BLaER1 (cell line): ENCODE results near the gene SULF2.
"Not testable (repeated sequence)": the region's sequence is repeated elsewhere in the genome, so short reads cannot be mapped to it uniquely, and the experiment has no call there.

Source experiments
- H3K27ac ChIP-seq: shearing (Covaris generic); formaldehyde crosslinking; 2 replicates; pipeline ENCODE4 v1.8.1; 2022
- H3K27me3 ChIP-seq: shearing (Covaris generic); formaldehyde crosslinking; 2 replicates; pipeline ENCODE4 v1.8.1; 2022
- H3K36me3 ChIP-seq: shearing (Covaris generic); formaldehyde crosslinking; 2 replicates; pipeline ENCODE4 v1.8.1; 2022
- H3K4me1 ChIP-seq: shearing (Covaris generic); formaldehyde crosslinking; 2 replicates; pipeline ENCODE4 v1.8.1; 2022
- H3K4me2 ChIP-seq: shearing (Covaris generic); formaldehyde crosslinking; 2 replicates; pipeline ENCODE4 v1.8.1; 2022
- H3K4me3 ChIP-seq: shearing (Covaris generic); formaldehyde crosslinking; 2 replicates; pipeline ENCODE4 v1.8.1; 2022
- H3K9ac ChIP-seq: shearing (Covaris generic); formaldehyde crosslinking; 2 replicates; pipeline ENCODE4 v1.8.1; 2022
- H3K9me3 ChIP-seq: shearing (Covaris generic); formaldehyde crosslinking; 2 replicates; pipeline ENCODE4 v1.8.1; 2022
- H4K20me1 ChIP-seq: shearing (Covaris generic); formaldehyde crosslinking; 2 replicates; pipeline ENCODE4 v1.8.1; 2022
- Cebpa-rat ChIP-seq: shearing (Covaris generic); IDR thresholded peaks from 2 replicates; pipeline ENCODE4 v1.8.1; 2022

Gene SULF2

GRCh38 chr20:47785311-47785853, at the start of gene SULF2:
Gene SULF2, minus strand, starts transcription at chr20:47785481. Its CDS starts 28,118 bp downstream, at chr20:47757363.
- no peaks in the 10 kb centered on the region for H3K9me3 ChIP-seq
- no peaks in the 10 kb centered on the region for H3K36me3 ChIP-seq
- H3K9ac ChIP-seq, result no peak within 1 kb of the TSS
- H3K4me2 ChIP-seq, result peak within 1 kb of the TSS; percentile 87
- peak within 1 kb of the TSS; percentile 65 for H3K4me3 ChIP-seq
- peaks cover 18% of the 10 kb centered on the region for H3K4me1 ChIP-seq
- H4K20me1 ChIP-seq, result peaks cover 43% of the 10 kb centered on the region
- peaks cover 80% of the 10 kb centered on the region for H3K27me3 ChIP-seq
- TF ChIP-seq Cebpa-rat, result no peak
- H3K27ac ChIP-seq, result no peak within 1 kb of the TSS

- not testable (repeated sequence) for H3K4me3 ChIP-seq, H4K20me1 ChIP-seq, H3K27me3 ChIP-seq, H3K36me3 ChIP-seq, H3K9ac ChIP-seq, H3K4me2 ChIP-seq, H3K9me3 ChIP-seq, H3K27ac ChIP-seq
- H3K4me1 ChIP-seq, result peaks cover 15% of the 10 kb centered on the region
Observed at GRCh38 chr20:47831675-47832074, 46.4 kb upstream of the SULF2 start.

GRCh38 chr20:47826716-47827115, 41.4 kb upstream of the SULF2 start:
- not testable (repeated sequence) for H3K9ac ChIP-seq, H3K4me2 ChIP-seq, H3K4me3 ChIP-seq, H3K27ac ChIP-seq, H3K9me3 ChIP-seq, H4K20me1 ChIP-seq, H3K27me3 ChIP-seq, H3K36me3 ChIP-seq
- peaks cover 11% of the 10 kb centered on the region for H3K4me1 ChIP-seq

- not testable (repeated sequence) for H3K9ac ChIP-seq, H3K27me3 ChIP-seq, H3K4me3 ChIP-seq, H3K9me3 ChIP-seq, H3K27ac ChIP-seq, H4K20me1 ChIP-seq, H3K4me2 ChIP-seq, H3K36me3 ChIP-seq
- H3K4me1 ChIP-seq, result peaks cover 17% of the 10 kb centered on the region
Observed at GRCh38 chr20:47826006-47826405, 40.7 kb upstream of the SULF2 start.

- no peaks in the 10 kb centered on the region for H3K27me3 ChIP-seq
- no peaks in the 10 kb centered on the region for H3K9me3 ChIP-seq
- H3K36me3 ChIP-seq, result no peaks in the 10 kb centered on the region
- no peak overlapping the region for H3K4me3 ChIP-seq
- no peak overlapping the region for H3K27ac ChIP-seq
- no peak overlapping the region for H3K9ac ChIP-seq
- no peaks in the 10 kb centered on the region for H4K20me1 ChIP-seq
- H3K4me2 ChIP-seq, result no peak overlapping the region
- H3K4me1 ChIP-seq, result peaks cover 17% of the 10 kb centered on the region
- no peak for TF ChIP-seq Cebpa-rat
Observed at GRCh38 chr20:47825011-47825762, 39.9 kb upstream of the SULF2 start.

GRCh38 chr20:47823941-47824340, 38.7 kb upstream of the SULF2 start:
- H3K27ac ChIP-seq, H4K20me1 ChIP-seq, H3K9ac ChIP-seq, H3K36me3 ChIP-seq, H3K9me3 ChIP-seq, H3K4me2 ChIP-seq, H3K4me3 ChIP-seq, H3K27me3 ChIP-seq: not testable (repeated sequence)
- H3K4me1 ChIP-seq, result peaks cover 17% of the 10 kb centered on the region

- no peak overlapping the region for H3K9ac ChIP-seq
- no peak overlapping the region for H3K27ac ChIP-seq
- H3K9me3 ChIP-seq, result no peaks in the 10 kb centered on the region
- no peaks in the 10 kb centered on the region for H4K20me1 ChIP-seq
- peaks cover 28% of the 10 kb centered on the region for H3K4me1 ChIP-seq
- no peaks in the 10 kb centered on the region for H3K27me3 ChIP-seq
- no peaks in the 10 kb centered on the region for H3K36me3 ChIP-seq
- TF ChIP-seq Cebpa-rat, result no peak
- H3K4me2 ChIP-seq, result peak overlapping the region; percentile 45
- no peak overlapping the region for H3K4me3 ChIP-seq
Observed at GRCh38 chr20:47821481-47822100, 36.3 kb upstream of the SULF2 start.

- no peaks in the 10 kb centered on the region for H4K20me1 ChIP-seq
- H3K9me3 ChIP-seq, result no peaks in the 10 kb centered on the region
- no peak overlapping the region for H3K4me2 ChIP-seq
- no peak overlapping the region for H3K27ac ChIP-seq
- no peak overlapping the region for H3K9ac ChIP-seq
- peaks cover 34% of the 10 kb centered on the region for H3K4me1 ChIP-seq
- no peak overlapping the region for H3K4me3 ChIP-seq
- no peaks in the 10 kb centered on the region for H3K36me3 ChIP-seq
- H3K27me3 ChIP-seq, result no peaks in the 10 kb centered on the region
- TF ChIP-seq Cebpa-rat, result no peak
Observed at GRCh38 chr20:47818996-47819609, 33.8 kb upstream of the SULF2 start.

- TF ChIP-seq Cebpa-rat, result no peak
- Histone ChIP-seq H3K36me3 (no peaks in the 10 kb centered on the region), H3K4me1 (peaks cover 34% of the 10 kb centered on the region), H3K9me3 (no peaks in the 10 kb centered on the region), H4K20me1 (no peaks in the 10 kb centered on the region), H3K27ac (no peak overlapping the region), H3K4me2 (no peak overlapping the region), H3K9ac (no peak overlapping the region), H3K4me3 (no peak overlapping the region), H3K27me3 (no peaks in the 10 kb centered on the region)
Observed at GRCh38 chr20:47818466-47818865, 33.2 kb upstream of the SULF2 start.

GRCh38 chr20:47818016-47818415, 32.7 kb upstream of the SULF2 start:
- no peak overlapping the region for H3K4me2 ChIP-seq
- H4K20me1 ChIP-seq, result no peaks in the 10 kb centered on the region
- H3K27ac ChIP-seq, result no peak overlapping the region
- peaks cover 34% of the 10 kb centered on the region for H3K4me1 ChIP-seq
- no peak overlapping the region for H3K4me3 ChIP-seq
- no peak overlapping the region for H3K9ac ChIP-seq
- no peak for TF ChIP-seq Cebpa-rat
- H3K9me3 ChIP-seq, result no peaks in the 10 kb centered on the region
- no peaks in the 10 kb centered on the region for H3K36me3 ChIP-seq
- H3K27me3 ChIP-seq, result no peaks in the 10 kb centered on the region
